HepG2 (cell line): Measurements from ENCODE around the gene ABCA3. TPM values are rescaled to one million over a fixed set of nuclear protein-coding genes. Genes with fewer than 3 reads are reported as not detected.

Experiments
- AKAP8 ChIP-seq: sonication (generic); formaldehyde crosslinking; IDR thresholded peaks from 2 replicates; pipeline ENCODE4 v1.5.1; 2020; ENCODE audit warnings: mild to moderate bottlenecking, missing genetic modification reagents
- ARNT2 ChIP-seq: sonication (generic); formaldehyde crosslinking; IDR thresholded peaks from 2 replicates; pipeline ENCODE4 v1.8.0; 2022; ENCODE audit warnings: mild to moderate bottlenecking, low read depth, missing genetic modification reagents, moderate library complexity
- ARNTL ChIP-seq: sonication (generic); formaldehyde crosslinking; IDR thresholded peaks from 2 replicates; pipeline ENCODE4 v1.4.0; 2020; ENCODE audit warnings: mild to moderate bottlenecking, missing genetic modification reagents
- ATF7 ChIP-seq, 2 experiments: fragments of 450-650 bp in 1 of 2; sonication (generic) in 1 of 2; formaldehyde crosslinking in 1 of 2; IDR thresholded peaks; 2 replicates each; pipeline versions ENCODE4 v1.4.0 to v1.6.1; 2016 to 2020; ENCODE audit warnings: antibody characterized with exemption in 1 of 2, mild to moderate bottlenecking in 1 of 2, missing genetic modification reagents in 1 of 2
- CBX1 ChIP-seq: IDR thresholded peaks from one replicate; pipeline ENCODE4 v1.6.1; 2016; ENCODE audit warnings: antibody characterized with exemption, low read depth
- FUBP1 ChIP-seq: sonication (generic); formaldehyde crosslinking; IDR thresholded peaks from 2 replicates; pipeline ENCODE4 v1.5.1; 2020; ENCODE audit warnings: missing genetic modification reagents, mild to moderate bottlenecking, borderline replicate concordance
- HNRNPL ChIP-seq: fragments of 200-400 bp; formaldehyde crosslinking; IDR thresholded peaks from 2 replicates; pipeline ENCODE4 v1.6.1; 2017; ENCODE audit warnings: mild to moderate bottlenecking, low read depth, low read length
- KDM4B ChIP-seq: sonication (generic); formaldehyde crosslinking; IDR thresholded peaks from 2 replicates; pipeline ENCODE4 v1.4.0; 2020; ENCODE audit warnings: missing genetic modification reagents
- LCORL ChIP-seq, 2 experiments: fragments of 450-650 bp in 1 of 2; sonication (generic) in 1 of 2; formaldehyde crosslinking in 1 of 2; IDR thresholded peaks; 2 replicates each; pipeline versions ENCODE4 v1.5.0 to v1.6.1; 2017 to 2020; ENCODE audit warnings: antibody characterized with exemption in 1 of 2, missing genetic modification reagents in 1 of 2
- MTA1 ChIP-seq: sonication (generic); formaldehyde crosslinking; IDR thresholded peaks from 2 replicates; pipeline ENCODE4 v1.4.0; 2020; ENCODE audit warnings: missing genetic modification reagents, mild to moderate bottlenecking, borderline replicate concordance
- NCOA5 ChIP-seq: sonication (generic); formaldehyde crosslinking; IDR thresholded peaks from 2 replicates; pipeline ENCODE4 v1.4.0; 2020; ENCODE audit warnings: missing genetic modification reagents
- NR2C2 ChIP-seq: sonication (generic); formaldehyde crosslinking; IDR thresholded peaks from 2 replicates; pipeline ENCODE4 v1.4.0; 2020; ENCODE audit warnings: missing genetic modification reagents, mild to moderate bottlenecking, moderate library complexity, borderline replicate concordance
- PHF8 ChIP-seq: sonication (generic); formaldehyde crosslinking; IDR thresholded peaks from 2 replicates; pipeline ENCODE4 v1.5.0; 2020; ENCODE audit warnings: missing genetic modification reagents
- RELA ChIP-seq: sonication (generic); formaldehyde crosslinking; IDR thresholded peaks from 2 replicates; pipeline ENCODE4 v1.4.0; 2020; ENCODE audit warnings: missing genetic modification reagents
- SIN3A ChIP-seq: IDR thresholded peaks from 2 replicates; pipeline ENCODE4 v1.6.1; 2011; ENCODE audit warnings: low read depth, mild to moderate bottlenecking, control low read depth, low read length, borderline replicate concordance
- SKI ChIP-seq: fragments of 450-650 bp; IDR thresholded peaks from one replicate; pipeline ENCODE4 v1.6.1; 2018; ENCODE audit warnings: mild to moderate bottlenecking; ENCODE audit not compliant: partially characterized antibody
- SRY ChIP-seq: sonication (generic); formaldehyde crosslinking; IDR thresholded peaks from 2 replicates; pipeline ENCODE4 v1.8.0; 2022; ENCODE audit warnings: mild to moderate bottlenecking, missing genetic modification reagents
- STAG1 ChIP-seq: sonication (generic); formaldehyde crosslinking; IDR thresholded peaks from 2 replicates; pipeline ENCODE4 v1.4.0; 2020; ENCODE audit warnings: missing genetic modification reagents
- TFDP2 ChIP-seq: sonication (generic); formaldehyde crosslinking; IDR thresholded peaks from 2 replicates; pipeline ENCODE4 v1.4.0; 2020; ENCODE audit warnings: missing genetic modification reagents
- U2AF1 ChIP-seq: fragments of 200-400 bp; formaldehyde crosslinking; optimal IDR thresholded peaks from 2 replicates; pipeline ENCODE3; 2017; ENCODE audit warnings: mild to moderate bottlenecking, low read depth, low read length
- YEATS4 ChIP-seq: sonication (generic); formaldehyde crosslinking; IDR thresholded peaks from 2 replicates; pipeline ENCODE4 v1.4.0; 2020; ENCODE audit warnings: missing genetic modification reagents, borderline replicate concordance
- ZNF121 ChIP-seq: sonication (generic); formaldehyde crosslinking; IDR thresholded peaks from 2 replicates; pipeline ENCODE4 v1.5.0; 2020; ENCODE audit warnings: mild to moderate bottlenecking, missing genetic modification reagents
- ZNF143 ChIP-seq: sonication (generic); formaldehyde crosslinking; IDR thresholded peaks from 2 replicates; pipeline ENCODE4 v1.4.0; 2020; ENCODE audit warnings: missing genetic modification reagents
- ZNF337 ChIP-seq: sonication (generic); formaldehyde crosslinking; IDR thresholded peaks from 2 replicates; pipeline ENCODE4 v1.5.1; 2020; ENCODE audit warnings: missing genetic modification reagents, low read depth, mild to moderate bottlenecking, borderline replicate concordance
- ZNF607 ChIP-seq: sonication (generic); formaldehyde crosslinking; IDR thresholded peaks from 2 replicates; pipeline ENCODE4 v1.5.1; 2020; ENCODE audit warnings: missing genetic modification reagents, mild to moderate bottlenecking, borderline replicate concordance
- ZNF615 ChIP-seq: sonication (generic); formaldehyde crosslinking; IDR thresholded peaks from 2 replicates; pipeline ENCODE4 v1.5.0; 2020; ENCODE audit warnings: mild to moderate bottlenecking, missing genetic modification reagents, borderline replicate concordance
- ZNF644 ChIP-seq: IDR thresholded peaks from 2 replicates; pipeline ENCODE4 v1.6.1; 2016; ENCODE audit warnings: low read depth
- ZNF652 ChIP-seq: IDR thresholded peaks from 2 replicates; pipeline ENCODE4 v1.6.1; 2016; ENCODE audit warnings: low read depth, borderline replicate concordance
- ZNF672 ChIP-seq: sonication (generic); formaldehyde crosslinking; IDR thresholded peaks from 2 replicates; pipeline ENCODE4 v1.8.1; 2022; ENCODE audit warnings: missing genetic modification reagents
- polyA plus RNA-seq, 8 experiments: library from polyadenylated mRNA; depleted of rRNA in 3 of 8; stranded (reverse) in 7 of 8; unstranded in 1 of 8; fragments of >200 nt; fragmentation: Illumina TruSeq in 4 of 8; extraction: Trizol in 4 of 8; gene quantifications; 2 replicates each; pipeline versions ENCODE4 v1.2.1 to v1.2.3, GENCODE V29; 2011 to 2016; ENCODE audit warnings: low read depth in 4 of 8, missing spikeins in 1 of 8, mixed read lengths in 1 of 8; ENCODE audit not compliant: insufficient read depth in 1 of 8
- total RNA-seq, 5 experiments: library from RNA; depleted of rRNA; stranded (reverse); fragments of >200 nt; fragmentation: Illumina TruSeq; extraction: Trizol; gene quantifications; 2 replicates each; pipeline ENCODE4 v1.2.3, GENCODE V29; 2016; ENCODE audit warnings: low read depth in 1 of 5

Gene ABCA3
- total and polyA plus RNA-seq, 2 of the 13 experiments (the other 11 are each of a cell fraction or from before 2014, with no cell fraction given): 0.60 to 1.5 TPM

DNA sequence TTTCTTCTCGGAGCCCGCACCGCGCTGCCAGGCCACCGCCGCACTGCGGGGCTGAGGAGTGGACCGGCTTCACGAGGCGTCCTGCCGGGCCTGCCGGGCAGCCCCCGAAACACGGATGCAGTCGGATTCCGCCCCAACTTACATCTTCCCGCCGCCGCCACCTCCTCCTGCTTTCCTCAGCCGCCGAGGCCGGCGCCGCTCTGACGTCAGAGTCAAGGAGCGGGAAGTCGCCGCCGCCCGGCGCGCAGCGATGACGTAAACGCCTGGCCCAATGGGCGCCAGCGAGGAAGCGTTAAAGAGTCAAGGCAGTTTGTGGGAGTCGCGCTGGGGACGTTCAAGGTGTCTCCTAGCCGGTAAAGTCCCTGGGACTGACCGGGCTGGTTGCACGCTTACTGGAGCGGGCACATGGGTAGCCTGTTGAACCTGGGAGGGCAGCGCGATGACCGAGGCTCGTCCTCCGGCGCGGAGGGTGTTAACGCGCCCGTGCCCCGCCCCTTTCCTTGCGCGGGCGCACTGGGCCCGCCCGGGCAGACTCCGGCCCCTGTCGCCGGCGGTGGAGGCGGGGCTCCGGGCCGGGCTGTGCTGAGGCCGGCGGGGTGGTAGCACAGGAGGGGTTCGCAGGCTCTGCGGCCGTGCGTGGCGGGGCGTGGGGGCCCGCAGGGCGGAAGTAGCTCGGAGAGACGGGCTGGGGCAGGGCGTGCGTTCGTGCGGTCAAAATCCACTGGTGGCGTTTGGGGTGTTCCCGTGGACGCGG, 72.4 kb downstream of the ABCA3 start, which contains the start of gene RNPS1 (continued):
- TF ChIP-seq LCORL (IDR thresholded peaks at IDR 0.05) (no peak; the same call in 1 of the 2 replicates), LCORL (CRISPR knock-in tag; IDR thresholded peaks at IDR 0.05) (peak; percentile 87), ZNF121 (CRISPR knock-in tag) (0 out of 2 replicates have a peak, but pooled peaks have one; percentile 8), AKAP8 (no peak; the same call in 1 of the 2 replicates), NR2C2 (CRISPR knock-in tag) (peak; percentile 98), ARNT2 (peak; percentile 91), ZNF644 (CRISPR knock-in tag) (no peak), MTA1 (peak; percentile 69; the same call in 1 of the 2 replicates), CBX1 (peak; percentile 28), U2AF1 (peak; percentile 59), ZNF143 (CRISPR knock-in tag) (peak; percentile 60), ZNF652 (peak; percentile 97), NCOA5 (CRISPR knock-in tag) (no peak), ATF7 (IDR thresholded peaks at IDR 0.05) (peak; percentile 95), ATF7 (CRISPR knock-in tag; IDR thresholded peaks at IDR 0.05) (peak; percentile 95), ZNF615 (CRISPR knock-in tag) (peak; percentile 80; the same call in 1 of the 2 replicates), HNRNPL (0 out of 2 replicates have a peak, but pooled peaks have one; percentile 26), ZNF337 (CRISPR knock-in tag) (0 out of 2 replicates have a peak, but pooled peaks have one; percentile 35), SKI (peak; percentile 79), ZNF607 (CRISPR knock-in tag) (peak; percentile 89; the same call in 1 of the 2 replicates), PHF8 (CRISPR knock-in tag) (peak; percentile 89), ZNF672 (no peak), SIN3A (0 out of 2 replicates have a peak, but pooled peaks have one; percentile 79), YEATS4 (CRISPR knock-in tag) (peak; percentile 98), ARNTL (peak; percentile 83; the same call in 1 of the 2 replicates), TFDP2 (peak; percentile 98), SRY (CRISPR knock-in tag) (peak; percentile 56), KDM4B (CRISPR knock-in tag) (peak; percentile 15; the same call in 1 of the 2 replicates), RELA (CRISPR knock-in tag) (0 out of 2 replicates have a peak, but pooled peaks have one; percentile 32), FUBP1 (no peak; the same call in 1 of the 2 replicates), STAG1 (CRISPR knock-in tag) (no peak)
